HL-60/S4 treated with retinoic acid at 250 ng/mL for 4 days and 3 days (cell line): ENCODE results near the gene KLHDC2.
"Not testable (repeated sequence)": the region's sequence is repeated elsewhere in the genome, so short reads cannot be mapped to it uniquely, and the experiment has no call there.

Source experiments
- in situ Hi-C: fragments of 300-500 bp; cut with MboI; formaldehyde crosslinking; loops from 2 replicates; pipeline ENCODE4 v1.7.0; 2022; ENCODE audit warnings: low sequenced_read_pairs

KLHDC2 gene

GRCh38 chr14:49767571-49768300 is at the start of gene KLHDC2:
Gene KLHDC2, plus strand, starts transcription at chr14:49768153. Its CDS starts 316 bp downstream, at chr14:49768469.
- in situ Hi-C loops: no loop called here

- in situ Hi-C loops: no loop called here
Observed at GRCh38 chr14:49720744-49721143, 47.2 kb upstream of the KLHDC2 start.

- in situ Hi-C loops: not testable (repeated sequence)
Observed at GRCh38 chr14:49721733-49722435, 46.1 kb upstream of the KLHDC2 start.

DNA sequence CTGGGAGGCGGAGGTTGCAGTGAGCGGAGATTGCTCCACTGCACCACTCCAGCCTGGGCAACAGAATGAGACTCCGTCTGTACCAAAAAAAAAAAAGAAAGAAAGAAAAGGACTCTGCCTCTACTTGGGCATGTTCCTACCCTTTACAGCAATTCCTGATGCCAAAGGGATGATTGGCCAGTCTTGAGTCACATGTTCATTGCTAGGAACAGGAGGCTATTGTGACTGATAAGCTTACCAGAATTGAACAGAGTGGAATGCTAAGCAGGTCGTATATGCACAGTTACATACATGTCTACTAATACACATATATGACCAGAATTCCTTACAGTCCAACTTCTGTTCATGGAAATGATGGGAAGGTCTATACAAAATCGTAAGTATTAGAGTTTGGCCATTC is 40.8 kb upstream of the KLHDC2 start:
- in situ Hi-C loops: no loop called here

GRCh38 chr14:49732896-49733295 is 35.1 kb upstream of the KLHDC2 start:
- in situ Hi-C loops: no loop called here

DNA sequence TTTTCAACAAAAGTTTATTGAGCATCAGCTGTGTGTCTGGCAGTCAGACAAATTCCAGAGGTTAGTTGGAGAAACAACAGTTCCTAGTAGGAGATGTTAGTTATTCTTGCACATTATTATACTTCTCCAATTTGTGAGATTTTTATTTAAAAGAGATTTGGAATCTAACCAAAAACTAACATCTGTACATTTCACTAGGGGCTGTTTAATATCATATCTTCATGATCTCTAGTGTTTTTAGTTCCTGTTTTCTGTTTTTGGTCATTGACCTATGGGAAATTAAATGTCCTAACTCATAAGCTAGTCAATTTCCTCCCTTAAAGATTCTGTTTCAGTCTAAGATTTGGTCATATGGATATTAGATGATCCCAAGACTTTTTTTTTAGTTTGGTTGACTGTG is 34.1 kb upstream of the KLHDC2 start:
- in situ Hi-C loops: no loop called here

- in situ Hi-C loops: not testable (repeated sequence)
Observed at GRCh38 chr14:49735669-49736068, 32.3 kb upstream of the KLHDC2 start.

GRCh38 chr14:49745191-49745590 is 22.8 kb upstream of the KLHDC2 start:
- in situ Hi-C loops: no loop called here

DNA sequence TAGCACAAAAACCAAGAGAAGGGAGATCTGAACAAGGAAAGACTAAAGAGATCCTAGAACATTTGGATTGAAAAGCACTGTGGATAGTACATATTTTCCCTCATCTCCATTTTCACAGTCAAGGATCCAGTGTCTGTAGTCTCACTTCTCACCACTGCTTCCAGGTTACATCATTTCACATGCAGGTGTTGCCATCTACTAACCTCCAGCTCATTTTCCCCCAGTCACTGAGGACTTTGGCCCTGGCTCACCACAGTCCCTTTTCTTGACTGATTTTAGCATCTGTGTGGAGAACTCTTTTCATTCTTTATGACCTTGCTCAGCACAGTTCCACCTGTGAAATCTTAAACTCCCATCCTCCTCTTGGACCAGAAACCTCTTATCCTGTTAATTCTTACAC is 21.5 kb upstream of the KLHDC2 start:
- in situ Hi-C loops: not testable (repeated sequence)

DNA sequence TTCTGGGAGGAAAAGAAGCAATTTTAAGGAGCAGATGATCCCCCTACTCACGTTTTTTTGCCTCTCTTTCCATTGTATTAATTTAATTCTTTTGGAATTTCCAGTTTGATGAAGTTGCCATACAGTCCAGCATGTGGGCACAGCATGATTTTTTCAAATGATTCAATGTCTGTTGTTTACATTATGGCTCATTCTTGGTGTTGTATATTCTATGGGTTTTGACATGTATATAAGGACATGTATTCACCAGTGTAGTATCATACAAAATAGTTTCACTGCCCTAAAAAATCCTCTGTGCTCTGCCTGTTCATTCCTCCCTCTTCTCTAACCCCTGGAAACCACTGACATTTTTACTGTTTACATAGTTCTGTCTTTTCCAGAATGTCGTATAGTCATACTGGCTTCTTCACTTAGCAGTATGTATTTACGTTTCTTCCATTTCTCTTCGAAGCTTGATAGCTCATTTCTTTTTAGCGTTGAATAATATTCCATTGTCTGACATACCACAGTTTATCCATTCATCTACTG is 13.3 kb upstream of the KLHDC2 start:
- in situ Hi-C loops: no loop called here

- in situ Hi-C loops: no loop called here
Observed at GRCh38 chr14:49755378-49755777, 12.6 kb upstream of the KLHDC2 start.

GRCh38 chr14:49761839-49762551 is 6.0 kb upstream of the KLHDC2 start:
- in situ Hi-C loops: no loop called here

DNA sequence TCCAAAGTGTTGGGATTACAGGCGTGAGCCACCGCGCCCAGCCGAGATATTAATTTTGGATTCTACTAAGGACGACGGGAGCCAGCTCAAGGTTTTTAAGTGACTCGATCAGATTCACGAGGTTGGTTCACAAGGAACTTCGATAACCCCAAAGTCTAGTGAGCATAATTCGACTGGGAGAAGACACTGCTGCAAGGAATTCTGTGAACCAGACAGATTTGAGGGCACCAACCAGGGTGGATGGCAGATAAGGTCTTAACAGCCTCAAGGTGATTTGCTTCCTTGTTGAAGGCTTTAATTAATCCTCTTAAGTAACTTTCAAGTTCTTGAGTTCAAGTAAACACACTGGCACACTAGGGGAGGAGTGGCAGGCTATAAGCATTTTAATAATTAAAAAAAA is 1.1 kb upstream of the KLHDC2 start:
- in situ Hi-C loops: no loop called here

DNA sequence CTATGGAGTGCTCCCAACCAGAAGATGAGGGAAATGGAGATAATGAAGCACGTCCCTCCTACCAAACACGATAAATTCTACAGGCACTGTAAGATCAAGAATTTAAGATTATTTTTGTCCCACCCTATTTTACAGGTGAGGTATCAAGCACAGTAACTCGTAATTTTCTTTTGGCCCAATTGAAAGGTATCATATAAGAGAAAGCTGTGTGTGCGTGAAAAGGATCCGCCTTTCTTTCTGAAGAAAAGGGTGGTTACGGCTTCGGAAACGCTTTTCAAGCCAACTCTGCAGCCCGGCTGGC is 733 bp upstream of the KLHDC2 start:
- in situ Hi-C loops: no loop called here

DNA sequence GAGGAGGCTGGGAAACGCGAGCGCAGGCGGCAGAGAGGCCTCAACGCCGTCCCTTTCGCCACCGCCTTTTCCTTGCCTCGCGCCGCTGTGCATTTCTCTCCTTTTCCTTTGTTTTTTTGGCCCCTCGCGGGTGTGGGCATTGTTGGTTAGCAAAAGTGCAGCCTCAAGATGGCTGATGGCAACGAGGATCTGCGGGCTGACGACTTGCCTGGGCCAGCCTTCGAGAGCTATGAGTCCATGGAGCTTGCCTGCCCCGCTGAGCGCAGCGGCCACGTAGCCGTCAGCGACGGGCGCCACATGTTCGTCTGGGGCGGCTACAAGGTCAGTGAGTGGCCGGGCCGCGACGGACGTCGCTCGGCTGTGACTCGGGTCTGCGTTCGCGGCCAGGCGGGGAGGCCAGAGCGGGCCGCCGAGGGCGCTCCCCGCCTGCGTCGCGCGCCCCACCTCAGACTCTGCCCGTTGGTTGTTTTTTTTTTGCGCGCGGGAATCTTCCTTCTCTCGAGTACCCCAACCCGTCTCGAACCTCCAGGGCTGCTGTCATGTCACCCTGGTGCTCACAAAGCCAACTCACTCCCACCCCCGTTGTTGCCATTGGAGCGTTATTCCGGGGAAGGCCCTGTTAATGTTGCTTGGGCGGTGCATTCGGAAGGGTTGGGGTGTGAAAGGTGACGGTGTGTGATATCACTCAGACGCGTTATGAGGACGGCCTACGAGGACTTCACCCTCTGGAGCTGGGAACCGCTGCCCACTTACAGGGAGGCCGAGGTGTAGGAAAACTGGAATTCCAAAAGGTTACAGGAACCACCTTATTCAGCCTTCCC is 558 bp downstream of the KLHDC2 start:
- in situ Hi-C loops: no loop called here

GRCh38 chr14:49769171-49769570 is 1.2 kb downstream of the KLHDC2 start:
- in situ Hi-C loops: no loop called here

- in situ Hi-C loops: no loop called here
Observed at GRCh38 chr14:49769581-49770211, 1.7 kb downstream of the KLHDC2 start.

DNA sequence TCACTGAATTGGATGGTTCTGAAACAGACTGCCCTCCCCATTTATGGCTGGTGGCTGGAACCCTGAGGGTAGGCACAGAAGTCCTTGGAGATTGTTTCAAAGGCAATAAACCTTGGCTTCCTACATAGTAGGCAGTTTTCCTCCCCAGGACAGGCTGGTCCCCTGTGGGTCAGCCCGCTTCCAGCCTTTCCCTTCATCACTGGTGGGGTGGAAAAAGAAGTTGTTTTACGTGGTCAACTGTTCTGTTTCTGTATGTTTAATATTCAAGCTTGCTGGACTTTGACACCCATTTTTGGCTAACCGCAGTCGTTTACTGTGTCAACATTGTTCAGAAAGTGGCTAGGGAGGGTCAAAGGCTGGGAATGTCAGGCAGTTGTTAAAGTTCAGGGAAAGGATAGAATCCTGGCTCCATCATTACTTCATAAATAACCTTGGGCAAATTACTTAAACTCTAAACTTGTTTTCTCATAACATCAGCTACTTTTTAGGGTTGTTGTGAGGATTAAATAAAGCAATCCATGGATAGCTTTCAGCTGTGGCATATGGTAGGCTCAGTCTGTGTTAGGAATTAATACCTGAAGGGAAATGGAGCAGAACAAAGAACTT is 2.4 kb downstream of the KLHDC2 start:
- in situ Hi-C loops: no loop called here

- in situ Hi-C loops: not testable (repeated sequence)
Observed at GRCh38 chr14:49771691-49772090, 3.7 kb downstream of the KLHDC2 start.

DNA sequence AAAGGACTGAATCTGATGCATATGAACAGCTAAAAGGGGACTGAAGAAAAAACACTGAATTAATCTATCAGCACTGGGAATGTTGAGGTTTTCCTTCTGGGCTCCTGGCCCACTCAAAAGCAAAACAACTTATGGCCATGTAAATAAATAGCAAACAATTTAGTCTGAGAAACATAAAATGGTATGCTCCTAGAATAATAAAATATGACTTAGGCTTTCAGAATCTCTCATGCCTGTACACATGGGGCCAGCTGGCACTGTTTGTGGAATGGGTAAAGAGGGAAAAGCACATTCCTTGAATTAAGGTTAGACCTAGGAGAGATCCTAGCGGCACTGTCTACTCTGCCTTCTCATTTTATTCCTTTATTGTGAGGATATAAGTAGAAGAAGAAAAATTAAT is 6.2 kb downstream of the KLHDC2 start:
- in situ Hi-C loops: no loop called here
